NT2/D1 (cell line): ENCODE measurements around the gene DENND1B.

ENCODE experiments used
- DNase-seq: peaks from one replicate; pipeline ENCODE4 v3.0.0-alpha.2; 2011; ENCODE audit warnings: low read depth, low spot score
- H3K27me3 ChIP-seq: 2 replicates; pipeline ENCODE4 v1.6.0; 2011; ENCODE audit warnings: mild to moderate bottlenecking; ENCODE audit not compliant: insufficient read length, insufficient read depth
- H3K36me3 ChIP-seq: 2 replicates; pipeline ENCODE4 v1.6.1; 2011; ENCODE audit warnings: mild to moderate bottlenecking, low read length, mixed read lengths; ENCODE audit not compliant: insufficient read depth, insufficient read length
- H3K4me1 ChIP-seq: 2 replicates; pipeline ENCODE4 v1.5.1; 2011; ENCODE audit not compliant: insufficient read depth, insufficient read length
- H3K4me3 ChIP-seq: 2 replicates; pipeline ENCODE4 v1.5.1; 2011; ENCODE audit warnings: low read depth; ENCODE audit not compliant: insufficient read length
- H3K9ac ChIP-seq: 2 replicates; pipeline ENCODE4 v1.6.0; 2011; ENCODE audit warnings: low read depth; ENCODE audit not compliant: insufficient read length
- H3K9me3 ChIP-seq: 2 replicates; pipeline ENCODE4 v1.5.1; 2011; ENCODE audit warnings: mild to moderate bottlenecking, low read length; ENCODE audit not compliant: insufficient read depth
- SUZ12 ChIP-seq: IDR thresholded peaks from 2 replicates; pipeline ENCODE4 v1.6.1; 2011; ENCODE audit not compliant: insufficient read length, insufficient read depth; ENCODE audit errors: extremely low read depth
- YY1 ChIP-seq: IDR thresholded peaks from 2 replicates; pipeline ENCODE4 v1.6.1; 2011; ENCODE audit not compliant: insufficient read length, insufficient read depth
- ZNF274 ChIP-seq: IDR thresholded peaks from 2 replicates; pipeline ENCODE4 v1.6.1; 2011; ENCODE audit warnings: mild to moderate bottlenecking, low read depth, low read length

The DENND1B gene

GRCh38 chr1:197773856-197774255, 1.4 kb downstream of the DENND1B start:
- Histone ChIP-seq H3K9ac (no peak overlapping the region), H3K27me3 (peaks cover 43% of the 10 kb centered on the region), H3K4me3 (peak overlapping the region; percentile 59), H3K4me1 (peaks cover 4% of the 10 kb centered on the region), H3K36me3 (no peaks in the 10 kb centered on the region), H3K9me3 (no peaks in the 10 kb centered on the region)
- no peak for TF ChIP-seq SUZ12
- no peak for TF ChIP-seq YY1
- no peak for TF ChIP-seq ZNF274
- DNase-seq: no peak

GRCh38 chr1:197771904-197772556, 3.2 kb downstream of the DENND1B start:
- no peak overlapping the region for H3K9ac ChIP-seq
- no peak for TF ChIP-seq YY1

GRCh38 chr1:197771386-197771785, 3.9 kb downstream of the DENND1B start:
- no peaks in the 10 kb centered on the region for H3K36me3 ChIP-seq
- TF ChIP-seq SUZ12: no peak
- no peak for TF ChIP-seq YY1
- H3K27me3 ChIP-seq: peaks cover 35% of the 10 kb centered on the region
- no peak for DNase-seq
- H3K4me1 ChIP-seq: peaks cover 4% of the 10 kb centered on the region
- no peak overlapping the region for H3K9ac ChIP-seq
- H3K9me3 ChIP-seq: no peaks in the 10 kb centered on the region
- H3K4me3 ChIP-seq: no peak overlapping the region

More at GRCh38 chr1:197771904-197772556, 3.2 kb downstream of the DENND1B start:
- Histone ChIP-seq H3K4me1 (peaks cover 4% of the 10 kb centered on the region), H3K27me3 (peaks cover 40% of the 10 kb centered on the region), H3K9me3 (no peaks in the 10 kb centered on the region), H3K4me3 (no peak overlapping the region), H3K36me3 (no peaks in the 10 kb centered on the region)
- no peak for DNase-seq

- H3K9ac ChIP-seq: no peak overlapping the region
- no peak overlapping the region for H3K4me3 ChIP-seq
- H3K36me3 ChIP-seq: no peaks in the 10 kb centered on the region
- no peaks in the 10 kb centered on the region for H3K4me1 ChIP-seq
- TF ChIP-seq YY1 (no peak), SUZ12 (no peak), ZNF274 (no peak)
- no peak for DNase-seq
- no peaks in the 10 kb centered on the region for H3K9me3 ChIP-seq
- peaks cover 24% of the 10 kb centered on the region for H3K27me3 ChIP-seq
Measured at GRCh38 chr1:197770243-197770642, 5.0 kb downstream of the DENND1B start.

- no peaks in the 10 kb centered on the region for H3K4me1 ChIP-seq
- peaks cover 14% of the 10 kb centered on the region for H3K27me3 ChIP-seq
- DNase-seq: no peak
- H3K36me3 ChIP-seq: no peaks in the 10 kb centered on the region
- TF ChIP-seq SUZ12: no peak
- TF ChIP-seq ZNF274: no peak
- no peak for TF ChIP-seq YY1
- H3K4me3 ChIP-seq: no peak overlapping the region
- no peaks in the 10 kb centered on the region for H3K9me3 ChIP-seq
- H3K9ac ChIP-seq: no peak overlapping the region
Measured at GRCh38 chr1:197769287-197769686, 6.0 kb downstream of the DENND1B start.

- no peak for DNase-seq
- no peak for TF ChIP-seq SUZ12
- TF ChIP-seq ZNF274: no peak
- no peak for TF ChIP-seq YY1
- no peak overlapping the region for H3K4me3 ChIP-seq
Measured at GRCh38 chr1:197768014-197768805, 7.1 kb downstream of the DENND1B start.

GRCh38 chr1:197763769-197764168, 11.5 kb downstream of the DENND1B start:
- Histone ChIP-seq H3K9me3 (no peaks in the 10 kb centered on the region), H3K27me3 (no peaks in the 10 kb centered on the region), H3K4me1 (no peaks in the 10 kb centered on the region), H3K4me3 (no peak overlapping the region), H3K36me3 (no peaks in the 10 kb centered on the region), H3K9ac (no peak overlapping the region)
- DNase-seq: no peak
- TF ChIP-seq ZNF274 (no peak), SUZ12 (no peak), YY1 (no peak)

More at GRCh38 chr1:197768014-197768805, 7.1 kb downstream of the DENND1B start:
- Histone ChIP-seq H3K9ac (no peak overlapping the region), H3K27me3 (peaks cover 4% of the 10 kb centered on the region), H3K4me1 (no peaks in the 10 kb centered on the region), H3K36me3 (no peaks in the 10 kb centered on the region), H3K9me3 (no peaks in the 10 kb centered on the region)
